ENCODE results near the gene ITGA2.

DNA sequence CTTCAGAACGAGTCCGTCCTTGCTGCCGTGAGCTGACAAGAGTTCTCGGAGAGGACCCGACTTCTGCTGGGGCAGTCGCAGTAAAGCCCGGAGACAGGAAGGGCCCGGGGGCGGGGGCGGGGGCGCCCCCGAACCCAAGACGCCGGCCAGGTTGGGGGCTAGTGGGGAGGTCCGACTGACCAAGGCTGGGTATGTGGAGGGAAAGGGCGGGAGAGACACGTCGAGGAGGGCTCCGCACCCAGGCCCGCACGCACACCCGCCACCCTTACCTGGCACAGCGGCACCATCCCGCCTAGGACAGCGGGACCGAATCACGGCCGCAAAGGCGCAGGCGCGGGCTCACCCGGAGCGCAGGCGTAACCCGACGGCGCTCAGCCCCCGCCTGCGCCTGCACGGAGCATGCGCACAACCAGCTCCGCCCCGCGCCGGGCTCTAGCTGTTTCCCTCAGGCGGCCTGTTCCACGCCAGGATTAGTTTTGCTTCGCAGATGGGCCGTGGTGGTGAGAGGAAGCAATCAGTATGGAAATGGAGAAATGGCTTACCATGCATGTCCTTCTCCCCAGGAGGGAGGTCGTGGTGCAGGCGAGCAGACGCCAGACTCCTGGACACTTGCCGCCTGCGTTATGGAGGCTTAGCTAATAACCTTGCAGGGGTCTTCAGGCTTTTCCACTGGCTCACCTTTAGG is 120.4 kb downstream of the ITGA2 start, which contains the start of gene MOCS2:
- TF ChIP-seq, protein P1, sequence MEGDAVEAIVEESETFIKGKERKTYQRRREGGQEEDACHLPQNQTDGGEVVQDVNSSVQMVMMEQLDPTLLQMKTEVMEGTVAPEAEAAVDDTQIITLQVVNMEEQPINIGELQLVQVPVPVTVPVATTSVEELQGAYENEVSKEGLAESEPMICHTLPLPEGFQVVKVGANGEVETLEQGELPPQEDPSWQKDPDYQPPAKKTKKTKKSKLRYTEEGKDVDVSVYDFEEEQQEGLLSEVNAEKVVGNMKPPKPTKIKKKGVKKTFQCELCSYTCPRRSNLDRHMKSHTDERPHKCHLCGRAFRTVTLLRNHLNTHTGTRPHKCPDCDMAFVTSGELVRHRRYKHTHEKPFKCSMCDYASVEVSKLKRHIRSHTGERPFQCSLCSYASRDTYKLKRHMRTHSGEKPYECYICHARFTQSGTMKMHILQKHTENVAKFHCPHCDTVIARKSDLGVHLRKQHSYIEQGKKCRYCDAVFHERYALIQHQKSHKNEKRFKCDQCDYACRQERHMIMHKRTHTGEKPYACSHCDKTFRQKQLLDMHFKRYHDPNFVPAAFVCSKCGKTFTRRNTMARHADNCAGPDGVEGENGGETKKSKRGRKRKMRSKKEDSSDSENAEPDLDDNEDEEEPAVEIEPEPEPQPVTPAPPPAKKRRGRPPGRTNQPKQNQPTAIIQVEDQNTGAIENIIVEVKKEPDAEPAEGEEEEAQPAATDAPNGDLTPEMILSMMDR (IDR thresholded peaks at IDR 0.05), result peak in 1 of 3 experiments; percentile 8
- peak; percentile 39 for TF ChIP-seq POLR2A (IDR thresholded peaks at IDR 0.05)

All from testis (tissue), 2 donors.